SK-N-SH (cell line): ENCODE results near the gene MYO1E. TPM values are rescaled to one million over a fixed set of nuclear protein-coding genes. Genes with fewer than 3 reads are reported as not detected.

Experiments
- CTCF ChIA-PET: fragments of 300-600, 350-600 bp; formaldehyde crosslinking; extraction: SDS; loops from one replicate; lab custom pipeline; 2021; lab: Yijun Ruan, JAX
- POLR2A ChIA-PET: fragments of 350-600 bp; sonication (Branson Sonifier 250); formaldehyde crosslinking; extraction: SDS; loops from one replicate; lab custom pipeline; 2020; ENCODE audit warnings: antibody characterized with exemption, inconsistent platforms; lab: Yijun Ruan, JAX
- DNase-seq: peaks from one replicate; pipeline ENCODE4 v3.0.0; 2012
- H2AFZ ChIP-seq: fragments of 200-600 bp; sonication (generic); 2 replicates; pipeline ENCODE4 v1.8.1; 2016; ENCODE audit warnings: antibody characterized with exemption, mild to moderate bottlenecking, low read depth
- H3F3A ChIP-seq: fragments of 200-600 bp; sonication (generic); replicated peaks from 2 replicates; pipeline ENCODE3; 2016; ENCODE audit warnings: antibody characterized with exemption, mild to moderate bottlenecking; ENCODE audit not compliant: insufficient read depth
- H3K27ac ChIP-seq, 2 experiments: fragments of 200-500 bp in 1 of 2; fragments of 200-600 bp in 1 of 2; sonication (Bioruptor generic) in 1 of 2; sonication (generic), shearing (Covaris generic) in 1 of 2; 2 replicates each; pipeline versions ENCODE4 v1.5.1 to v1.6.1; 2014 to 2016; ENCODE audit warnings: low read depth in 2 of 2, inconsistent platforms in 1 of 2, low read length in 1 of 2, mild to moderate bottlenecking in 1 of 2, mixed read lengths in 1 of 2
- H3K27me3 ChIP-seq: fragments of 200-600 bp; sonication (generic), shearing (Covaris generic); 2 replicates; pipeline ENCODE4 v1.6.1; 2016; ENCODE audit warnings: mixed run types; ENCODE audit not compliant: insufficient read depth
- H3K36me3 ChIP-seq, 2 experiments: fragments of 200-500 bp in 1 of 2; fragments of 200-600 bp in 1 of 2; sonication (Bioruptor generic) in 1 of 2; sonication (generic) in 1 of 2; replicated peaks in 1 of 2; 2 replicates each; pipeline versions ENCODE3 to v1.5.1; 2014 to 2016; ENCODE audit warnings: low read length in 1 of 2, mild to moderate bottlenecking in 1 of 2; ENCODE audit not compliant: insufficient read depth in 2 of 2, control insufficient read depth in 1 of 2
- H3K4me1 ChIP-seq, 2 experiments: fragments of 200-500 bp in 1 of 2; fragments of 200-600 bp in 1 of 2; sonication (Bioruptor generic) in 1 of 2; sonication (generic), shearing (Covaris generic) in 1 of 2; 2 replicates each; pipeline versions ENCODE4 v1.5.1 to v1.6.1; 2014 to 2016; ENCODE audit warnings: low read depth in 1 of 2, low read length in 1 of 2, mixed run types in 1 of 2; ENCODE audit not compliant: insufficient read depth in 2 of 2, control insufficient read depth in 1 of 2
- H3K4me2 ChIP-seq: fragments of 200-600 bp; sonication (generic), shearing (Covaris generic); 2 replicates; pipeline ENCODE4 v1.6.1; 2017; ENCODE audit warnings: mixed run types
- H3K4me3 ChIP-seq, 2 experiments: fragments of 200-500 bp in 1 of 2; fragments of 200-600 bp in 1 of 2; sonication (Bioruptor generic) in 1 of 2; sonication (generic), shearing (Covaris generic) in 1 of 2; 2 replicates each; pipeline versions ENCODE4 v1.5.1 to v1.8.1; 2014 to 2016; ENCODE audit warnings: low read depth in 2 of 2, inconsistent platforms in 1 of 2, low read length in 1 of 2, mild to moderate bottlenecking in 1 of 2, mixed read lengths in 1 of 2, moderate library complexity in 1 of 2
- H3K79me2 ChIP-seq: fragments of 200-600 bp; sonication (generic); 2 replicates; pipeline ENCODE4 v1.8.1; 2017; ENCODE audit warnings: mild to moderate bottlenecking; ENCODE audit not compliant: insufficient read depth
- H3K9ac ChIP-seq: fragments of 200-600 bp; sonication (generic); 2 replicates; pipeline ENCODE4 v1.6.1; 2017; ENCODE audit warnings: mixed run types
- H3K9me2 ChIP-seq: fragments of 200-600 bp; sonication (generic); 2 replicates; pipeline ENCODE4 v1.6.1; 2017; ENCODE audit warnings: mixed run types
- H3K9me3 ChIP-seq: fragments of 200-600 bp; sonication (generic); 2 replicates; pipeline ENCODE4 v1.6.1; 2017; ENCODE audit warnings: mixed run types, mild to moderate bottlenecking, moderate library complexity
- H4K20me1 ChIP-seq: fragments of 200-600 bp; sonication (generic); 2 replicates; pipeline ENCODE4 v1.6.1; 2017; ENCODE audit warnings: mild to moderate bottlenecking, mixed run types; ENCODE audit not compliant: insufficient read depth
- CHD2 ChIP-seq: fragments of 150-350 bp; IDR thresholded peaks from 2 replicates; pipeline ENCODE4 v1.6.1; 2018; ENCODE audit warnings: low read length; ENCODE audit not compliant: partially characterized antibody
- ELF1 ChIP-seq: IDR thresholded peaks from 2 replicates; pipeline ENCODE4 v1.4.0; 2012
- EZH2phosphoT487 ChIP-seq: fragments of 200-600 bp; sonication (generic); IDR thresholded peaks from 2 replicates; pipeline ENCODE4 v1.6.1; 2017; ENCODE audit warnings: low read depth, mixed run types, mild to moderate bottlenecking, antibody characterized with exemption, moderate library complexity, borderline replicate concordance
- FOSL2 ChIP-seq: IDR thresholded peaks from 2 replicates; pipeline ENCODE4 v1.4.0; 2012; ENCODE audit warnings: low read depth, mild to moderate bottlenecking, moderate library complexity, borderline replicate concordance
- FOXJ3 ChIP-seq: sonication (generic); formaldehyde crosslinking; IDR thresholded peaks from 2 replicates; pipeline ENCODE4 v1.5.1; 2020; ENCODE audit warnings: mild to moderate bottlenecking, missing genetic modification reagents
- GABPA ChIP-seq: IDR thresholded peaks from 2 replicates; pipeline ENCODE4 v1.4.0; 2012; ENCODE audit warnings: low read depth, mild to moderate bottlenecking
- GATA2 ChIP-seq: sonication (generic); formaldehyde crosslinking; IDR thresholded peaks from 2 replicates; pipeline ENCODE4 v1.5.0; 2020; ENCODE audit warnings: mild to moderate bottlenecking, missing genetic modification reagents
- JUND ChIP-seq: IDR thresholded peaks from 2 replicates; pipeline ENCODE4 v1.4.0; 2012
- NFIC ChIP-seq: IDR thresholded peaks from 2 replicates; pipeline ENCODE4 v1.4.0; 2012; ENCODE audit warnings: borderline replicate concordance
- RFX5 ChIP-seq: IDR thresholded peaks from 2 replicates; pipeline ENCODE4 v1.6.1; 2012; ENCODE audit warnings: mild to moderate bottlenecking, improper control_type of control experiment, low read length
- SMC3 ChIP-seq: IDR thresholded peaks from 2 replicates; pipeline ENCODE4 v1.6.1; 2012; ENCODE audit warnings: low read depth, low read length, improper control_type of control experiment
- WGBS: methylation state at CpG from one replicate; pipeline ENCODE4 v1.1.6; 2017; ENCODE audit warnings: low lambda C conversion rate; 5-methylcytosine and 5-hydroxymethylcytosine counted together
- polyA plus RNA-seq, 3 experiments: library from polyadenylated mRNA; depleted of rRNA; stranded (reverse); fragments of >200 nt; gene quantifications; 2 replicates each; pipeline ENCODE4 v1.2.3, GENCODE V29; 2012
- TF ChIP-seq, protein P1 (sequence below): IDR thresholded peaks from 2 replicates; pipeline ENCODE4 v1.4.0; 2012; ENCODE audit warnings: low read depth, borderline replicate concordance
- TF ChIP-seq, protein P2 (sequence below): fragments of 150-350 bp; IDR thresholded peaks from 2 replicates; pipeline ENCODE4 v1.6.1; 2017; ENCODE audit warnings: antibody characterized with exemption, low read length, low read depth, borderline replicate concordance

Gene MYO1E
- polyA plus RNA-seq, 1 of the 3 experiments (the other 2 are of a cell fraction), result 9.7 TPM

DNA sequence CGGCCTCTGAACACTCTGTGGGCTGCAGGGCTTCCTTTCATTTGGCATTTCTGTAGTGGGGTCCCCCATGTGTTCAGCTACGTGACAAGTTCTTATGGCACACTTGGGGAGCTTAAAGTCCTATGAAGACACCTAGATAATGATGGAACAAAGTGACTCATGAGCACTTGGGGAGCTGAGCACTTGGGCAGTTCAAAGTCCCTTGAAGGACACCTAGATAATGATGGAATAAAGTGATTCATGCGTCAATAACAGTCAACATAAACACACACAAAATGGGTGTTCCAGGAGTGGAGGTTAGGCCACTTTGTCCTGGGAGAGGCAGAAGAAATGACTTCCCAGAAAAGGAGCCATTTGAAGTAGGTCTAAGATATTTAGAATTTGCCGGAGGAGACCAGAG, 99.4 kb downstream of the MYO1E start:
- Histone ChIP-seq H3K4me2 (no peak overlapping the region), H3K27ac (no peak overlapping the region; a peak in 1 of 4 replicates), H3K9me2 (no peaks in the 10 kb centered on the region), H3K9me3 (no peaks in the 10 kb centered on the region), H3K27me3 (no peaks in the 10 kb centered on the region), H3K4me1 (peaks cover 0 to 7% of the 10 kb centered on the region in 2 experiments; a peak in 2 of 4 replicates), H3K4me3 (no peak overlapping the region), H3K79me2 (peaks cover 27% of the 10 kb centered on the region), H3K36me3 (peaks cover 0 to 11% of the 10 kb centered on the region in 2 experiments), H3K9ac (no peak overlapping the region), H4K20me1 (no peaks in the 10 kb centered on the region), H2AFZ (no peak overlapping the region), H3F3A (peaks cover 3% of the 10 kb centered on the region)
- CTCF ChIA-PET, result no interaction called here
- 90% methylated on average over 4 of the region's 4 CpGs for WGBS
- TF ChIP-seq JUND, result no peak
- TF ChIP-seq, protein P1, sequence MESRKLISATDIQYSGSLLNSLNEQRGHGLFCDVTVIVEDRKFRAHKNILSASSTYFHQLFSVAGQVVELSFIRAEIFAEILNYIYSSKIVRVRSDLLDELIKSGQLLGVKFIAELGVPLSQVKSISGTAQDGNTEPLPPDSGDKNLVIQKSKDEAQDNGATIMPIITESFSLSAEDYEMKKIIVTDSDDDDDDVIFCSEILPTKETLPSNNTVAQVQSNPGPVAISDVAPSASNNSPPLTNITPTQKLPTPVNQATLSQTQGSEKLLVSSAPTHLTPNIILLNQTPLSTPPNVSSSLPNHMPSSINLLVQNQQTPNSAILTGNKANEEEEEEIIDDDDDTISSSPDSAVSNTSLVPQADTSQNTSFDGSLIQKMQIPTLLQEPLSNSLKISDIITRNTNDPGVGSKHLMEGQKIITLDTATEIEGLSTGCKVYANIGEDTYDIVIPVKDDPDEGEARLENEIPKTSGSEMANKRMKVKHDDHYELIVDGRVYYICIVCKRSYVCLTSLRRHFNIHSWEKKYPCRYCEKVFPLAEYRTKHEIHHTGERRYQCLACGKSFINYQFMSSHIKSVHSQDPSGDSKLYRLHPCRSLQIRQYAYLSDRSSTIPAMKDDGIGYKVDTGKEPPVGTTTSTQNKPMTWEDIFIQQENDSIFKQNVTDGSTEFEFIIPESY, result no peak
- TF ChIP-seq GABPA, result no peak
- no peak for TF ChIP-seq SMC3
- no peak for TF ChIP-seq EZH2phosphoT487
- TF ChIP-seq ELF1, result no peak
- TF ChIP-seq GATA2 (CRISPR knock-in tag), result no peak
- DNase-seq, result no peak
- POLR2A ChIA-PET, result no interaction called here

DNA sequence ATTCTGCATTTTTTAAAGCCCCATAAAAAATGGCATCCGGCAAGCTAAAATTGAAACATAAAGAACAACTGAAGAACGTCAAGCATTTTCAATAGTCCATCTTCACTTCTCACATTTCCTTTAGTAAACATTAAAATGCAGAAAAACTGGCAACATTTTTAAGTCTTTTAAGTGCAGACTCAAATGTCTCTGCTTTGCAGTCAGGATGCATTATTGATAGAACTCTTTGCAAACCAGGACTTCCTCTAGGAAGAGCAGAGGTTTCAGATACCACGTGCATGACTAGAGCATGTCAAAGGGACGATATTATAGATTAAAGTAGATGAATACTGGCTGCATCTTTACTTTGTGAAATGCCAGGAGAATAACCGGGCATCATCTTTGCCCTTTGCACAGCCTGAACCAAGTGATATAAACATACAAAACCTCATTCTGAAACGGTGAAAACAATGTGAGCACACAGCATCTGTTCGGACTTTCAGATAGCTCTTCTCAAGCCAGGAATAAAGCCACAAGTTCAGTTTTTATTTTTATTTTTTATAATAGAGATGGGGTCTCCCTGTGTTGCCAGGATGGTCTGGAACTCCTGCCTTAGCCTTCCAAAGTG, 101.0 kb downstream of the MYO1E start:
- POLR2A ChIA-PET, result no interaction called here

More for the DNA sequence above, 101.0 kb downstream of the MYO1E start:
- no peaks in the 10 kb centered on the region for H3K9me3 ChIP-seq
- H2AFZ ChIP-seq, result no peak overlapping the region
- WGBS, result 57% methylated on average over 7 of the region's 7 CpGs
- no peak overlapping the region for H3K27ac ChIP-seq
- H3K79me2 ChIP-seq, result peaks cover 19% of the 10 kb centered on the region; the same call in 1 of the 2 replicates
- peaks cover 6% of the 10 kb centered on the region for H3F3A ChIP-seq
- no peak overlapping the region for H3K4me3 ChIP-seq
- H3K27me3 ChIP-seq, result no peaks in the 10 kb centered on the region
- no peak for TF ChIP-seq FOXJ3 (CRISPR knock-in tag)
- no peak for TF ChIP-seq FOSL2
- no peak for TF ChIP-seq EZH2phosphoT487
- no peak for TF ChIP-seq CHD2
- TF ChIP-seq GATA2 (CRISPR knock-in tag), result no peak
- TF ChIP-seq RFX5, result no peak
- TF ChIP-seq, protein P2, sequence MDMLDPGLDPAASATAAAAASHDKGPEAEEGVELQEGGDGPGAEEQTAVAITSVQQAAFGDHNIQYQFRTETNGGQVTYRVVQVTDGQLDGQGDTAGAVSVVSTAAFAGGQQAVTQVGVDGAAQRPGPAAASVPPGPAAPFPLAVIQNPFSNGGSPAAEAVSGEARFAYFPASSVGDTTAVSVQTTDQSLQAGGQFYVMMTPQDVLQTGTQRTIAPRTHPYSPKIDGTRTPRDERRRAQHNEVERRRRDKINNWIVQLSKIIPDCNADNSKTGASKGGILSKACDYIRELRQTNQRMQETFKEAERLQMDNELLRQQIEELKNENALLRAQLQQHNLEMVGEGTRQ, result no peak
- no peak for TF ChIP-seq NFIC
- no peak for TF ChIP-seq ELF1
- no peaks in the 10 kb centered on the region for H3K9me2 ChIP-seq
- no peaks in the 10 kb centered on the region for H4K20me1 ChIP-seq
- DNase-seq, result no peak
- peaks cover 0 to 11% of the 10 kb centered on the region in 2 experiments for H3K36me3 ChIP-seq
- no peak overlapping the region for H3K9ac ChIP-seq
- no peak overlapping the region for H3K4me2 ChIP-seq
- CTCF ChIA-PET, result no interaction called here
- peaks cover 0 to 11% of the 10 kb centered on the region in 2 experiments; a peak in 2 of 4 replicates for H3K4me1 ChIP-seq
